LNCaP clone FGC (cell line): ENCODE results near the gene TMEM184B.

Experiments
- DNase-seq: peaks from one replicate; pipeline ENCODE4 v3.0.0-alpha.2; 2011; ENCODE audit warnings: low read depth
- H3K4me3 ChIP-seq: 2 replicates; pipeline ENCODE4 v1.5.1; 2011; ENCODE audit warnings: mild to moderate bottlenecking, low read depth, low read length, control low read depth
- CTCF ChIP-seq: IDR thresholded peaks from 2 replicates; pipeline ENCODE4 v1.5.1; 2012; ENCODE audit warnings: mild to moderate bottlenecking; ENCODE audit not compliant: control insufficient read depth, insufficient read depth; ENCODE audit errors: extremely low read depth

The TMEM184B gene

GRCh38 chr22:38212442-38212841, 60.4 kb downstream of the TMEM184B start:
- no peak overlapping the region for H3K4me3 ChIP-seq
- DNase-seq = no peak

DNA sequence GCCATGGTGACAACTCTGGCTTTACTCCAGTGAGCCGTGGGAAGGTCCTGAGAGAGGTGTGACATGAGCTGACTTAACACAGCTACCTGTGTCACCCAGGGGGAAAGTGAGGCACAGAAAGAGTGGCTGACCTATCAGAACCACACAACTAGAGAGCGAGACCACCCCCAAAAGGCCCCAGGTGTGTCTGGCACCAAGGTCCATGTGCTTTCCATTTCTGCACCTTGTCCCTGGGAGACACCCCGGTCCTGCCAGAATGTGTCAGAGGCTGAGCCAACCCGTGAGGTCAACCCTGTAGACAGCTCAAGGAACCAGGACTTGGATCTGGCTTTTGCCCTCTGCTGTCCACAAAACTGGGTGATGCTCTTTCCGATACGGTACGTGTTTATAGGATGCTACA, 61.3 kb downstream of the TMEM184B start:
- H3K4me3 ChIP-seq = no peak overlapping the region
- no peak for DNase-seq
- no peak for TF ChIP-seq CTCF

More at GRCh38 chr22:38212442-38212841, 60.4 kb downstream of the TMEM184B start:
- TF ChIP-seq CTCF = no peak

GRCh38 chr22:38208551-38208968, 64.2 kb downstream of the TMEM184B start:
- TF ChIP-seq CTCF = no peak
- no peak overlapping the region for H3K4me3 ChIP-seq
- DNase-seq = no peak

GRCh38 chr22:38207898-38208432, 64.8 kb downstream of the TMEM184B start:
- DNase-seq = no peak
- no peak overlapping the region for H3K4me3 ChIP-seq
- no peak for TF ChIP-seq CTCF

GRCh38 chr22:38205261-38206128, 67.3 kb downstream of the TMEM184B start:
- TF ChIP-seq CTCF = no peak
- H3K4me3 ChIP-seq = no peak overlapping the region
- DNase-seq = no peak

DNA sequence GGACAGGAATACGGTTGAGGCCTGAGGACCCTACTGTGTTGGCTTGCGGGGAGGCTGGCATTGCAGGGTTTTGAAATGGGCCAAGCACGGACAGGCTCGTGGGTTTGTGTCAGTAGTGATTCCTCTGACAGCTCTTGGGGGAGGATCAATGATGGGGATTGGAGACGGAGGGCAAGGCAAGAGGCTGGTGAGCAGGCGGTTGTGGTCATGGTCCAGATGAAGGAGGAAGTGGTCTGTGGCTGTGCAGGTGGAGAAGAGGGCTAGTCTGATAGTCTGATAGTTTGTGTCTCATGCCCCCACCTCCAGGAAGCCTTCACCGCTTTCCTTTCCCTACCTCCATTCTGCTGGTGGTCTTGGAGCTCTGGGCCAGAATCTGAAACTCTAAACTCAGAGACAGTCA, 68.0 kb downstream of the TMEM184B start:
- DNase-seq = no peak
- H3K4me3 ChIP-seq = no peak overlapping the region
- TF ChIP-seq CTCF = no peak
